ENCODE data around the gene SKIDA1.

Gene SKIDA1

DNA sequence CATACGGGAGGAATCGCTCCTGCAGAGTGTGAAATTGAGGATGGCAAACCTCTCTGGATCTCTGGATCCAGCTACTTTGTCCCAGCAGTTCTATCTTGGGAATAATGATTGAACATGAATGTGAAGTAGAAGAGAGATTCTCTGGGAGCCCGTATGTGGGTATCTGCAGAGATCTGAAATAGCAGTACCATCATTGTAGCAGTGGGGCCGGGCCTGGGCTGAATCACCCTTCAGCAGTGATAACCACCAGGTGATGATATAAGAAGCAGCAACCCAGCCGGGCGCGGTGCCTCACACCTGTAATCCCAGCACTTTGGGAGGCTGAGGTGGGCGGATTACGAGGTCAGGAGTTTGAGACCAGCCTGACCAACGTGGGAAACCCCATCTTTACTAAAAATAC is 51.9 kb downstream of the SKIDA1 start:
- Histone ChIP-seq H3K9ac (no peak overlapping the region), H3K4me2 (no peak overlapping the region), H3K27ac (no peak overlapping the region), H2AFZ (ENCODE audit: low read depth) (no peak overlapping the region), H3K79me2 (ENCODE audit: insufficient read depth, low read depth) (no peaks in the 10 kb centered on the region), H3K4me1 (ENCODE audit: low read depth, poor library complexity, severe bottlenecking) (no peaks in the 10 kb centered on the region), H3K27me3 (ENCODE audit: insufficient read depth, low read depth) (no peaks in the 10 kb centered on the region), H4K20me1 (ENCODE audit: insufficient read depth) (no peaks in the 10 kb centered on the region), H3K4me3 (IDR thresholded peaks at IDR 0.05; ENCODE audit: insufficient read depth, low read depth, low read length) (no peak overlapping the region), H3K36me3 (ENCODE audit: insufficient read depth) (no peaks in the 10 kb centered on the region)
- TF ChIP-seq, protein P1, sequence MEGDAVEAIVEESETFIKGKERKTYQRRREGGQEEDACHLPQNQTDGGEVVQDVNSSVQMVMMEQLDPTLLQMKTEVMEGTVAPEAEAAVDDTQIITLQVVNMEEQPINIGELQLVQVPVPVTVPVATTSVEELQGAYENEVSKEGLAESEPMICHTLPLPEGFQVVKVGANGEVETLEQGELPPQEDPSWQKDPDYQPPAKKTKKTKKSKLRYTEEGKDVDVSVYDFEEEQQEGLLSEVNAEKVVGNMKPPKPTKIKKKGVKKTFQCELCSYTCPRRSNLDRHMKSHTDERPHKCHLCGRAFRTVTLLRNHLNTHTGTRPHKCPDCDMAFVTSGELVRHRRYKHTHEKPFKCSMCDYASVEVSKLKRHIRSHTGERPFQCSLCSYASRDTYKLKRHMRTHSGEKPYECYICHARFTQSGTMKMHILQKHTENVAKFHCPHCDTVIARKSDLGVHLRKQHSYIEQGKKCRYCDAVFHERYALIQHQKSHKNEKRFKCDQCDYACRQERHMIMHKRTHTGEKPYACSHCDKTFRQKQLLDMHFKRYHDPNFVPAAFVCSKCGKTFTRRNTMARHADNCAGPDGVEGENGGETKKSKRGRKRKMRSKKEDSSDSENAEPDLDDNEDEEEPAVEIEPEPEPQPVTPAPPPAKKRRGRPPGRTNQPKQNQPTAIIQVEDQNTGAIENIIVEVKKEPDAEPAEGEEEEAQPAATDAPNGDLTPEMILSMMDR (conservative IDR thresholded peaks at IDR 0.05; ENCODE audit: low read depth, low read length) = no peak

DNA sequence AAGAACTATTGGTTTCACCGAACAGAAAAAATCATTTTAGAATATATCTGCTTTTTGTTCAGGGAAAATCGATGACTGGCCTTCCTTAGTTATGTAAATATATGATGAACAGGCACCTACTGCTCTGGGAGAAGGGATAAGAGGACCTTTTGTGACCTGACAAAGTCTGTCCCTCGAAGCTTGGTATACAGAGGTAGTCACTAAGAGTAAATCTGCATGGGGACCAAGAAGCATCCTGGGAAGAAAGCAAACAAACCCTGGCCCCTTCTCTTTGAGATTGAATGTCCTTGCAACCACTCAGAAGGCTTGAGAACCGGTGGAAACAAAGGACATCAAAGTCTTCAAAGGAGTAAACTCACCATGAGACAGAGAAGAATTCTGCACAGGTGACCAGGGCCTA is 52.3 kb downstream of the SKIDA1 start:
- H3K4me2 ChIP-seq = no peak overlapping the region

GRCh38 chr10:21468086-21468485 is 57.4 kb downstream of the SKIDA1 start:
- H3K9ac ChIP-seq = no peak overlapping the region
- no peaks in the 10 kb centered on the region for H3K79me2 ChIP-seq (ENCODE audit: insufficient read depth, low read depth)
- H3K4me1 ChIP-seq (ENCODE audit: low read depth, poor library complexity, severe bottlenecking) = no peaks in the 10 kb centered on the region
- TF ChIP-seq, protein P1 (conservative IDR thresholded peaks at IDR 0.05; ENCODE audit: low read depth, low read length) = no peak
- H3K4me3 ChIP-seq (IDR thresholded peaks at IDR 0.05; ENCODE audit: insufficient read depth, low read depth, low read length) = no peak overlapping the region
- H3K27ac ChIP-seq = no peak overlapping the region
- H3K27me3 ChIP-seq (ENCODE audit: insufficient read depth, low read depth) = no peaks in the 10 kb centered on the region
- H3K36me3 ChIP-seq (ENCODE audit: insufficient read depth) = no peaks in the 10 kb centered on the region
- no peak overlapping the region for H2AFZ ChIP-seq (ENCODE audit: low read depth)
- no peak overlapping the region for H3K4me2 ChIP-seq
- H4K20me1 ChIP-seq (ENCODE audit: insufficient read depth) = no peaks in the 10 kb centered on the region

More for the DNA sequence above, 52.3 kb downstream of the SKIDA1 start:
- Histone ChIP-seq H3K79me2 (ENCODE audit: insufficient read depth, low read depth) (no peaks in the 10 kb centered on the region), H3K4me3 (IDR thresholded peaks at IDR 0.05; ENCODE audit: insufficient read depth, low read depth, low read length) (no peak overlapping the region), H4K20me1 (ENCODE audit: insufficient read depth) (no peaks in the 10 kb centered on the region), H3K27me3 (ENCODE audit: insufficient read depth, low read depth) (no peaks in the 10 kb centered on the region), H3K36me3 (ENCODE audit: insufficient read depth) (no peaks in the 10 kb centered on the region), H2AFZ (ENCODE audit: low read depth) (no peak overlapping the region), H3K9ac (no peak overlapping the region), H3K4me1 (ENCODE audit: low read depth, poor library complexity, severe bottlenecking) (no peaks in the 10 kb centered on the region), H3K27ac (no peak overlapping the region)
- TF ChIP-seq, protein P1 (conservative IDR thresholded peaks at IDR 0.05; ENCODE audit: low read depth, low read length) = no peak

DNA sequence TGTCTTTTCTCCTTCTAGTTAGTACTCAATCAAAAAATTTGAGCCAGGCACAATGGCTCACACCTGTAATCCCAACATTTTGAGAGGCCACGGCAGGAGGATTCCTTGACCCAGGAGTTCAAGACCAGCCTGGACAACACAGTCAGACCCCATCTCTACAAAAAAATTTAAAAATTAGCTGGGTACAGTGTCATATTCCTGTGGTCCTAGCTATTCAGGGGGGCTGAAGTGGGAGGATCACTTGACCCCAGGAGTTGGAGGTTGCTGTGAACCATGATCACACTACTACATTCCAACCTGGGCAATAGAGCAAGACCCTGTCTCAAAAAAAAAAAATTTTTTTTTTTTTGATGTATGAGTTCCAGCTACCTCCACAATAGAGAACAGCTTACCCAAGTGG is 57.8 kb downstream of the SKIDA1 start:
- H3K27me3 ChIP-seq (ENCODE audit: insufficient read depth, low read depth) = no peaks in the 10 kb centered on the region
- no peak overlapping the region for H3K4me3 ChIP-seq (IDR thresholded peaks at IDR 0.05; ENCODE audit: insufficient read depth, low read depth, low read length)
- H3K36me3 ChIP-seq (ENCODE audit: insufficient read depth) = no peaks in the 10 kb centered on the region
- no peak overlapping the region for H3K4me2 ChIP-seq
- H2AFZ ChIP-seq (ENCODE audit: low read depth) = no peak overlapping the region
- H3K4me1 ChIP-seq (ENCODE audit: low read depth, poor library complexity, severe bottlenecking) = no peaks in the 10 kb centered on the region
- no peak overlapping the region for H3K27ac ChIP-seq
- no peaks in the 10 kb centered on the region for H4K20me1 ChIP-seq (ENCODE audit: insufficient read depth)
- H3K9ac ChIP-seq = no peak overlapping the region
- TF ChIP-seq, protein P1 (conservative IDR thresholded peaks at IDR 0.05; ENCODE audit: low read depth, low read length) = no peak
- H3K79me2 ChIP-seq (ENCODE audit: insufficient read depth, low read depth) = no peaks in the 10 kb centered on the region
